WTC11 (cell line): ENCODE results near the gene EIF4E.

ENCODE experiments used
- CBFB ChIP-seq: sonication (generic); formaldehyde crosslinking; IDR thresholded peaks from 2 replicates; pipeline ENCODE4 v1.8.1; 2022; ENCODE audit warnings: mild to moderate bottlenecking, low read depth, missing genetic modification reagents
- CREM ChIP-seq: sonication (generic); formaldehyde crosslinking; IDR thresholded peaks from 2 replicates; pipeline ENCODE4 v1.8.1; 2022; ENCODE audit warnings: mild to moderate bottlenecking, missing genetic modification reagents, moderate library complexity
- FOXJ3 ChIP-seq: sonication (generic); formaldehyde crosslinking; IDR thresholded peaks from 2 replicates; pipeline ENCODE4 v1.9.0; 2021; ENCODE audit warnings: missing genetic modification reagents, mild to moderate bottlenecking, borderline replicate concordance
- FOXP1 ChIP-seq: sonication (generic); formaldehyde crosslinking; IDR thresholded peaks from 2 replicates; pipeline ENCODE4 v1.8.0; 2022; ENCODE audit warnings: missing genetic modification reagents, mild to moderate bottlenecking, moderate library complexity, borderline replicate concordance
- NR2C2 ChIP-seq: sonication (generic); formaldehyde crosslinking; IDR thresholded peaks from 2 replicates; pipeline ENCODE4 v1.8.0; 2022; ENCODE audit warnings: mild to moderate bottlenecking, missing genetic modification reagents
- PRRX2 ChIP-seq: fragments of 250-450 bp; sonication (Bioruptor Pico); IDR thresholded peaks from 2 replicates; pipeline ENCODE4 v1.8.0; 2021; ENCODE audit warnings: mild to moderate bottlenecking
- USF2 ChIP-seq: sonication (generic); formaldehyde crosslinking; IDR thresholded peaks from 2 replicates; pipeline ENCODE4 v1.8.1; 2023; ENCODE audit warnings: mild to moderate bottlenecking, missing genetic modification reagents, moderate library complexity
- ZNF263 ChIP-seq: sonication (generic); formaldehyde crosslinking; IDR thresholded peaks from 2 replicates; pipeline ENCODE4 v1.8.1; 2022; ENCODE audit warnings: low read depth, mild to moderate bottlenecking, moderate library complexity, missing genetic modification reagents
- TF ChIP-seq, protein P1 (sequence below): fragments of 200-600 bp; IDR thresholded peaks from 2 replicates; pipeline ENCODE4 v1.8.0; 2022; ENCODE audit warnings: antibody characterized with exemption
- TF ChIP-seq, protein P2 (sequence below): sonication (generic); formaldehyde crosslinking; IDR thresholded peaks from 2 replicates; pipeline ENCODE4 v1.8.1; 2022; ENCODE audit warnings: missing genetic modification reagents, borderline replicate concordance
- TF ChIP-seq, protein P3 (sequence below): sonication (generic); formaldehyde crosslinking; conservative IDR thresholded peaks from 2 replicates; pipeline ENCODE4 v1.8.1; 2023; ENCODE audit warnings: mild to moderate bottlenecking, low read depth, missing genetic modification reagents, moderate library complexity

DNA sequence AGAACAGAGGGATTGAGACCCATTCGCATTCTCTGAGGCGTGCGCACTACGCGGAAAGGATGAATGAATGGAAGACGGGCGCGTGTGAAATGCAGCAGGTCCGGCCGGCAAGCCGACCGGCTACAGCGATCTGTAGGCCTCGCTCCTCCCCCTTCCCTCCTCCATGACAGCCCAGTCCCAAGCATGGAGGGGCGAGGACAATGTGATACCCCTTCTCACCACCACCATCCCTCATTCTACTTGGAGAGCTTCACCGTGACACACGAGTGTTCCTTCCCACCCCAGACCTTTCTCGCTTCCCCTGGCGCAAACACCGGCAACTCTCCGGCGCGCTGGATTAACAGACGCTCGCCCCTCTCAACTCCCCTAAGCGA lies 815 bp downstream of the EIF4E start:
- TF ChIP-seq USF2 (CRISPR knock-in tag) (no peak), ZNF263 (CRISPR knock-in tag) (peak; percentile 86), FOXP1 (CRISPR knock-in tag) (no peak), FOXJ3 (CRISPR knock-in tag) (no peak), NR2C2 (CRISPR knock-in tag) (no peak), CREM (CRISPR knock-in tag) (no peak), PRRX2 (CRISPR knock-in tag) (no peak), CBFB (CRISPR knock-in tag) (no peak)
- TF ChIP-seq, protein P1, sequence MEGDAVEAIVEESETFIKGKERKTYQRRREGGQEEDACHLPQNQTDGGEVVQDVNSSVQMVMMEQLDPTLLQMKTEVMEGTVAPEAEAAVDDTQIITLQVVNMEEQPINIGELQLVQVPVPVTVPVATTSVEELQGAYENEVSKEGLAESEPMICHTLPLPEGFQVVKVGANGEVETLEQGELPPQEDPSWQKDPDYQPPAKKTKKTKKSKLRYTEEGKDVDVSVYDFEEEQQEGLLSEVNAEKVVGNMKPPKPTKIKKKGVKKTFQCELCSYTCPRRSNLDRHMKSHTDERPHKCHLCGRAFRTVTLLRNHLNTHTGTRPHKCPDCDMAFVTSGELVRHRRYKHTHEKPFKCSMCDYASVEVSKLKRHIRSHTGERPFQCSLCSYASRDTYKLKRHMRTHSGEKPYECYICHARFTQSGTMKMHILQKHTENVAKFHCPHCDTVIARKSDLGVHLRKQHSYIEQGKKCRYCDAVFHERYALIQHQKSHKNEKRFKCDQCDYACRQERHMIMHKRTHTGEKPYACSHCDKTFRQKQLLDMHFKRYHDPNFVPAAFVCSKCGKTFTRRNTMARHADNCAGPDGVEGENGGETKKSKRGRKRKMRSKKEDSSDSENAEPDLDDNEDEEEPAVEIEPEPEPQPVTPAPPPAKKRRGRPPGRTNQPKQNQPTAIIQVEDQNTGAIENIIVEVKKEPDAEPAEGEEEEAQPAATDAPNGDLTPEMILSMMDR = no peak
- TF ChIP-seq, protein P2, sequence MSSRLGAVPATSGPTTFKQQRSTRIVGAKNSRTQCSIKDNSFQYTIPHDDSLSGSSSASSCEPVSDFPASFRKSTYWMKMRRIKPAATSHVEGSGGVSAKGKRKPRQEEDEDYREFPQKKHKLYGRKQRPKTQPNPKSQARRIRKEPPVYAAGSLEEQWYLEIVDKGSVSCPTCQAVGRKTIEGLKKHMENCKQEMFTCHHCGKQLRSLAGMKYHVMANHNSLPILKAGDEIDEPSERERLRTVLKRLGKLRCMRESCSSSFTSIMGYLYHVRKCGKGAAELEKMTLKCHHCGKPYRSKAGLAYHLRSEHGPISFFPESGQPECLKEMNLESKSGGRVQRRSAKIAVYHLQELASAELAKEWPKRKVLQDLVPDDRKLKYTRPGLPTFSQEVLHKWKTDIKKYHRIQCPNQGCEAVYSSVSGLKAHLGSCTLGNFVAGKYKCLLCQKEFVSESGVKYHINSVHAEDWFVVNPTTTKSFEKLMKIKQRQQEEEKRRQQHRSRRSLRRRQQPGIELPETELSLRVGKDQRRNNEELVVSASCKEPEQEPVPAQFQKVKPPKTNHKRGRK (CRISPR knock-in tag) = no peak
- TF ChIP-seq, protein P3, sequence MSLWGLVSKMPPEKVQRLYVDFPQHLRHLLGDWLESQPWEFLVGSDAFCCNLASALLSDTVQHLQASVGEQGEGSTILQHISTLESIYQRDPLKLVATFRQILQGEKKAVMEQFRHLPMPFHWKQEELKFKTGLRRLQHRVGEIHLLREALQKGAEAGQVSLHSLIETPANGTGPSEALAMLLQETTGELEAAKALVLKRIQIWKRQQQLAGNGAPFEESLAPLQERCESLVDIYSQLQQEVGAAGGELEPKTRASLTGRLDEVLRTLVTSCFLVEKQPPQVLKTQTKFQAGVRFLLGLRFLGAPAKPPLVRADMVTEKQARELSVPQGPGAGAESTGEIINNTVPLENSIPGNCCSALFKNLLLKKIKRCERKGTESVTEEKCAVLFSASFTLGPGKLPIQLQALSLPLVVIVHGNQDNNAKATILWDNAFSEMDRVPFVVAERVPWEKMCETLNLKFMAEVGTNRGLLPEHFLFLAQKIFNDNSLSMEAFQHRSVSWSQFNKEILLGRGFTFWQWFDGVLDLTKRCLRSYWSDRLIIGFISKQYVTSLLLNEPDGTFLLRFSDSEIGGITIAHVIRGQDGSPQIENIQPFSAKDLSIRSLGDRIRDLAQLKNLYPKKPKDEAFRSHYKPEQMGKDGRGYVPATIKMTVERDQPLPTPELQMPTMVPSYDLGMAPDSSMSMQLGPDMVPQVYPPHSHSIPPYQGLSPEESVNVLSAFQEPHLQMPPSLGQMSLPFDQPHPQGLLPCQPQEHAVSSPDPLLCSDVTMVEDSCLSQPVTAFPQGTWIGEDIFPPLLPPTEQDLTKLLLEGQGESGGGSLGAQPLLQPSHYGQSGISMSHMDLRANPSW = no peak
